ENCODE measurements around the gene RIOK2. TPM values are rescaled to one million over a fixed set of nuclear protein-coding genes. Genes with fewer than 3 reads are reported as not detected.

Gene RIOK2
- total RNA-seq, 4 donors from 2014 or later = 7.9 to 26.1 (median 17.4) TPM

- TF ChIP-seq CTCF (IDR thresholded peaks at IDR 0.05) (no peak), POLR2A (IDR thresholded peaks at IDR 0.05) (no peak)
- intact Hi-C loops (cut with DNase I; ENCODE audit: low total_unique reads) = no loop called here
- 73 to 82% methylated on average over 4 of the region's 4 CpGs for WGBS, 2 donors
Observed at GRCh38 chr5:97136475-97136874, 46.6 kb downstream of the RIOK2 start.

GRCh38 chr5:97135868-97136267, 47.2 kb downstream of the RIOK2 start:
- 91 to 94% methylated on average over 4 of the region's 4 CpGs for WGBS, 2 donors
- no peak for TF ChIP-seq POLR2A (IDR thresholded peaks at IDR 0.05)
- TF ChIP-seq CTCF (IDR thresholded peaks at IDR 0.05) = no peak
- DNase-seq (ENCODE audit: low spot score in 2 of 2) = no peak
- intact Hi-C loops (cut with DNase I; ENCODE audit: low total_unique reads) = no loop called here
- H3K4me3 ChIP-seq (ENCODE audit: low read depth, poor library complexity, severe bottlenecking) = no peak overlapping the region

More at GRCh38 chr5:97136475-97136874, 46.6 kb downstream of the RIOK2 start:
- DNase-seq (ENCODE audit: low spot score in 2 of 2) = no peak
- H3K4me3 ChIP-seq (ENCODE audit: low read depth, poor library complexity, severe bottlenecking) = no peak overlapping the region

- no peak for TF ChIP-seq CTCF (IDR thresholded peaks at IDR 0.05)
- H3K4me3 ChIP-seq (ENCODE audit: low read depth, poor library complexity, severe bottlenecking) = no peak overlapping the region
- intact Hi-C loops (cut with DNase I; ENCODE audit: low total_unique reads) = no loop called here
- 80 to 81% methylated on average over 3 of the region's 3 CpGs for WGBS, 2 donors
- no peak for DNase-seq (ENCODE audit: low spot score in 2 of 2)
Observed at GRCh38 chr5:97134634-97135033, 48.4 kb downstream of the RIOK2 start.

GRCh38 chr5:97133101-97133500, 49.9 kb downstream of the RIOK2 start:
- no peak overlapping the region for H3K4me3 ChIP-seq (ENCODE audit: low read depth, poor library complexity, severe bottlenecking)
- intact Hi-C loops (cut with DNase I; ENCODE audit: low total_unique reads) = no loop called here
- no peak for DNase-seq (ENCODE audit: low spot score in 2 of 2)
- TF ChIP-seq POLR2A (IDR thresholded peaks at IDR 0.05) (no peak), CTCF (IDR thresholded peaks at IDR 0.05) (no peak)

- no peak overlapping the region for H3K4me3 ChIP-seq (ENCODE audit: low read depth, poor library complexity, severe bottlenecking)
- intact Hi-C loops (cut with DNase I; ENCODE audit: low total_unique reads) = no loop called here
- 59 to 72% methylated on average over 5 of the region's 5 CpGs for WGBS, 2 donors
- TF ChIP-seq POLR2A (IDR thresholded peaks at IDR 0.05) (no peak), CTCF (IDR thresholded peaks at IDR 0.05) (no peak)
- no peak for DNase-seq (ENCODE audit: low spot score in 2 of 2)
Observed at GRCh38 chr5:97131921-97132320, 51.1 kb downstream of the RIOK2 start.

GRCh38 chr5:97131139-97131710, 51.8 kb downstream of the RIOK2 start:
- TF ChIP-seq CTCF (IDR thresholded peaks at IDR 0.05) (no peak), POLR2A (IDR thresholded peaks at IDR 0.05) (no peak)
- no peak for DNase-seq (ENCODE audit: low spot score in 2 of 2)
- H3K4me3 ChIP-seq (ENCODE audit: low read depth, poor library complexity, severe bottlenecking) = no peak overlapping the region
- intact Hi-C loops (cut with DNase I; ENCODE audit: low total_unique reads) = no loop called here
